Prostate gland (tissue), 2 donors: ENCODE data around the gene ODF4.

Experiments used
- CTCF ChIP-seq, 4 experiments: fragments of 200-600 bp in 2 of 4; fragments of 450-650 bp in 2 of 4; sonication (generic) in 2 of 4; IDR thresholded peaks; 1 replicate in 3 of 4; 2 replicates in 1 of 4; pipeline ENCODE4 v1.5.1; 2016 to 2019; ENCODE audit warnings: antibody characterized with exemption in 4 of 4, mild to moderate bottlenecking in 2 of 4, moderate library complexity in 2 of 4
- POLR2A ChIP-seq: fragments of 450-650 bp; IDR thresholded peaks from one replicate; pipeline ENCODE4 v1.6.1; 2016; ENCODE audit warnings: antibody characterized with exemption, mild to moderate bottlenecking

GRCh38 chr17:8391711-8392110 is 52.1 kb downstream of the ODF4 start:
- TF ChIP-seq CTCF (IDR thresholded peaks at IDR 0.05) (no peak), POLR2A (no peak)
